ENCODE measurements around the gene KIF3C.

GRCh38 chr2:25897506-25897905 is 84.8 kb downstream of the KIF3C start:
- no peak for TF ChIP-seq TAF1 (IDR thresholded peaks at IDR 0.05; ENCODE audit: borderline replicate concordance, insufficient read depth, low read length)
- TF ChIP-seq POLR2AphosphoS5 (IDR thresholded peaks at IDR 0.05; ENCODE audit: low read depth, low read length) = no peak
- no peak for TF ChIP-seq REST (IDR thresholded peaks at IDR 0.05; ENCODE audit: insufficient read depth in 1 of 2, low read depth in 2 of 2, low read length in 2 of 2)

All from PFSK-1 (cell line).